Measurements from ENCODE around the gene CRKL. TPM values are rescaled to one million over a fixed set of nuclear protein-coding genes. Genes with fewer than 3 reads are reported as not detected.
"Not testable (repeated sequence)": the region's sequence is repeated elsewhere in the genome, so short reads cannot be mapped to it uniquely, and the experiment has no call there.

Gene CRKL
- total RNA-seq, 1 experiment from 2014 or later, result 45.8 TPM

DNA sequence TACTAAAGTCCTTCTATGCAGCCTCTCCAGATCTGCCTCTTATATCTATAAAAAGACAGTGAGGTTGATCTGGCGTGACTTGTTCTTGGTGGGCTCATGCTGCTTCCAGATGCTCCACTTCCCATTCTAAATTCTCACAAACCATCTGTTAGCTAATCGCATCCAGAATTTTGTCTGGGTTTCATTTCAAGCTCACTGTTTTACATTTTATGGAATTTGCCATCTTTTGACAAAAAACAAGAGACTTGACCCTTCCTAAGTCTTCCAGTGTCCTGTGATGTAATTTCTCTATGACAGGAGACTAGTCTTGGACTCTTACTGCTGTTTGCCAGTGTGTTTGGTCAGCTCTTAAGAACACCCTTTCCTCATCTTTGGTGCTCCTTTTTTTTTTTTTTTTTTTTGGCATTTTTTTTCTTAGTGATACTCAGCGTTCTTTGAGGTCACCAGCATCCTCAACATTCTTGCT is 23.0 kb downstream of the CRKL start:
- no TSS peak for BruUV-seq (replicated peaks)

DNA sequence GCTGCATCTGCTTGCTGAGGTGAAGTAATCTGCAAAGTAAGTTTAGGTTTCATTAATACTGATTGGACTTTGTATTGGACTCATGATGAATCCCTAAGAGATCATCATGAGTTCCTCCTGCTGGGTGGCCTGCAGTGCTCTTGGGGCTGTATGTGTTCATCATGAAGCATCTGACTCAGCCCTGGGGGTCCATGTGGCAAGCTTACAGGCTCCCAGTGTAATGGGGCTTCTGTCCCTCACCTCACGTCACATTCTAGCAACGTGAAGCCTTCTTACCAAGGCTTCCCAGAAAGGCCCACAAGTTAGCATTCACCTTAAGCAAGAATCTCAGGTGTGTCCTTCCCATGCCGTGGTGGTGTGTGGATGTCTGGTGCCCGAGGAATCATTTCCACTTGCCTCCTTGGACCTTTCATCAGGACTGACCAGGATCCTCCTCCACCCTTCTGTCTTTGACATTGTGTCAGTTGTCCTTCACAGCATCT is 23.7 kb downstream of the CRKL start:
- intact Hi-C loops (cut with micrococcal nuclease; ENCODE audit: unreplicated experiment), result no loop called here
- H4K20me1 ChIP-seq (ENCODE audit: insufficient read depth), result peaks cover 80% of the 10 kb centered on the region
- POLR2A ChIA-PET (ENCODE audit: unreplicated experiment), result no interaction called here

More for the DNA sequence above, 23.0 kb downstream of the CRKL start:
- no peak for DNase-seq
- no peak for TF ChIP-seq EZH2 (IDR thresholded peaks at IDR 0.05; ENCODE audit: low read depth)
- TF ChIP-seq, protein P1, sequence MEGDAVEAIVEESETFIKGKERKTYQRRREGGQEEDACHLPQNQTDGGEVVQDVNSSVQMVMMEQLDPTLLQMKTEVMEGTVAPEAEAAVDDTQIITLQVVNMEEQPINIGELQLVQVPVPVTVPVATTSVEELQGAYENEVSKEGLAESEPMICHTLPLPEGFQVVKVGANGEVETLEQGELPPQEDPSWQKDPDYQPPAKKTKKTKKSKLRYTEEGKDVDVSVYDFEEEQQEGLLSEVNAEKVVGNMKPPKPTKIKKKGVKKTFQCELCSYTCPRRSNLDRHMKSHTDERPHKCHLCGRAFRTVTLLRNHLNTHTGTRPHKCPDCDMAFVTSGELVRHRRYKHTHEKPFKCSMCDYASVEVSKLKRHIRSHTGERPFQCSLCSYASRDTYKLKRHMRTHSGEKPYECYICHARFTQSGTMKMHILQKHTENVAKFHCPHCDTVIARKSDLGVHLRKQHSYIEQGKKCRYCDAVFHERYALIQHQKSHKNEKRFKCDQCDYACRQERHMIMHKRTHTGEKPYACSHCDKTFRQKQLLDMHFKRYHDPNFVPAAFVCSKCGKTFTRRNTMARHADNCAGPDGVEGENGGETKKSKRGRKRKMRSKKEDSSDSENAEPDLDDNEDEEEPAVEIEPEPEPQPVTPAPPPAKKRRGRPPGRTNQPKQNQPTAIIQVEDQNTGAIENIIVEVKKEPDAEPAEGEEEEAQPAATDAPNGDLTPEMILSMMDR (conservative IDR thresholded peaks at IDR 0.05), result no peak
- Histone ChIP-seq H3K27me3 (ENCODE audit: insufficient read depth, low read depth) (no peaks in the 10 kb centered on the region), H3K4me3 (no peak overlapping the region), H3K79me2 (ENCODE audit: low read depth) (peaks cover 94% of the 10 kb centered on the region), H3K9me3 (ENCODE audit: insufficient read depth, low read depth) (no peaks in the 10 kb centered on the region), H4K20me1 (ENCODE audit: insufficient read depth) (peaks cover 81% of the 10 kb centered on the region), H3K27ac (no peak overlapping the region), H3F3A (ENCODE audit: insufficient read depth, low read depth) (peaks cover 3% of the 10 kb centered on the region; the same call in 1 of the 2 replicates), H3K4me1 (replicated peaks; ENCODE audit: insufficient read depth) (no peaks in the 10 kb centered on the region), H2AFZ (no peak overlapping the region), H3K4me2 (no peak overlapping the region), H3K9me2 (ENCODE audit: insufficient read depth) (no peaks in the 10 kb centered on the region), H3K36me3 (ENCODE audit: low read depth) (no peaks in the 10 kb centered on the region)
- CTCF ChIA-PET, result no interaction called here
- intact Hi-C loops (cut with micrococcal nuclease; ENCODE audit: unreplicated experiment), result no loop called here
- POLR2A ChIA-PET (ENCODE audit: unreplicated experiment), result no interaction called here

DNA sequence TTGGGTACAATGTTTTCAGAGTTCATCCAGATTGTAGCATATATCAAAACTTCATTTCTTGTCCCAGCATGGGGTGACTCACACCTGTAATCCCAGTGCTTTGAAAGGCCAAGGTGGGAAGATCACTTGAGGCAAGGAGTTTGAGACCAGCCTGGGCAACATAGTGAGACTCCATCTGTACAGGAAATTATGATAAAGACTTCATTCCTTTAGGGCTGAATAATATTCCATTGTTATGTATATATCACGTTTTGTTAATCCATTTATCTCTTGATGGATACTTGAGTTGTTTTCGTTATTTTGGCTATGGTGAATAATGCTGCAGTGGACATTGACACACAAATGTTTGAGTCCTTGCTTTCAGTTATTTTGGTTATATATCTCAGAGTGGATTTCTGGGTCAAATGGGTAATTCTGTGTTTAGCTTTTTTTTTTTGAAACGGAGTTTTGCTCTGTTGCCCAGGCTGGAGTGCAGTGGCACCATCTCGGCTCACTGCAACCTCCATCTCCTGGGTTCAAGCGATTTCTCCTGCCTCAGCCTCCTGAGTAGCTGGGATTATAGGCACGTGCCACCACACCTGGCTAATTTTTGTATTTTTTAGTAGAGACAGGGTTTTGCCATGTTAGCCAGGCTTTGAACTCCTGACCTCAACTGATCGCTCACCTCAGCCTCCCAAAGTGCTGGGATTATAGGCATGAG is 25.1 kb downstream of the CRKL start:
- POLR2A ChIA-PET (ENCODE audit: unreplicated experiment), result interaction anchor here (0.7 kb wide), 1 partner anchor 57 kb away, joined by 6 read pairs; no protein-coding TSS in a partner anchor
- H3K4me2 ChIP-seq; H3K4me1 ChIP-seq (replicated peaks; ENCODE audit: insufficient read depth); H3K27ac ChIP-seq; intact Hi-C loops (cut with micrococcal nuclease; ENCODE audit: unreplicated experiment); BruUV-seq (replicated peaks); CTCF ChIA-PET; H3F3A ChIP-seq (ENCODE audit: insufficient read depth, low read depth); H3K27me3 ChIP-seq (ENCODE audit: insufficient read depth, low read depth); H3K9me2 ChIP-seq (ENCODE audit: insufficient read depth); H3K36me3 ChIP-seq (ENCODE audit: low read depth); H3K9me3 ChIP-seq (ENCODE audit: insufficient read depth, low read depth); H2AFZ ChIP-seq; H3K4me3 ChIP-seq; DNase-seq: not testable (repeated sequence)
- peaks cover 94% of the 10 kb centered on the region for H3K79me2 ChIP-seq (ENCODE audit: low read depth)
- peaks cover 72% of the 10 kb centered on the region for H4K20me1 ChIP-seq (ENCODE audit: insufficient read depth)

More for the DNA sequence above, 23.7 kb downstream of the CRKL start:
- Histone ChIP-seq H3K9me3 (ENCODE audit: insufficient read depth, low read depth) (no peaks in the 10 kb centered on the region), H3K4me3 (no peak overlapping the region), H3K36me3 (ENCODE audit: low read depth) (no peaks in the 10 kb centered on the region), H2AFZ (no peak overlapping the region), H3F3A (ENCODE audit: insufficient read depth, low read depth) (peaks cover 2% of the 10 kb centered on the region; the same call in 1 of the 2 replicates), H3K4me1 (replicated peaks; ENCODE audit: insufficient read depth) (no peaks in the 10 kb centered on the region), H3K27ac (no peak overlapping the region), H3K27me3 (ENCODE audit: insufficient read depth, low read depth) (no peaks in the 10 kb centered on the region), H3K79me2 (ENCODE audit: low read depth) (peaks cover 94% of the 10 kb centered on the region), H3K9me2 (ENCODE audit: insufficient read depth) (no peaks in the 10 kb centered on the region), H3K4me2 (no peak overlapping the region)
- TF ChIP-seq EZH2 (IDR thresholded peaks at IDR 0.05; ENCODE audit: low read depth), result no peak
- TF ChIP-seq, protein P1 (conservative IDR thresholded peaks at IDR 0.05), result no peak
- CTCF ChIA-PET, result no interaction called here
- BruUV-seq (replicated peaks), result no TSS peak
- no peak for DNase-seq

Measured in PC-9 (cell line).